ENCODE measurements around the gene UBE2N. TPM values are rescaled to one million over a fixed set of nuclear protein-coding genes. Genes with fewer than 3 reads are reported as not detected.
"Not testable (repeated sequence)": the region's sequence is repeated elsewhere in the genome, so short reads cannot be mapped to it uniquely, and the experiment has no call there.

The UBE2N gene
- total RNA-seq, 4 donors from 2014 or later = 22.5 to 44.8 (median 40.6) TPM

GRCh38 chr12:93440043-93440835 lies 1.5 kb downstream of the UBE2N start:
- H3K4me3 ChIP-seq (ENCODE audit: low read depth, poor library complexity, severe bottlenecking) = peak overlapping the region; percentile 100
- TF ChIP-seq POLR2A (IDR thresholded peaks at IDR 0.05) (no peak), CTCF (IDR thresholded peaks at IDR 0.05) (no peak)

GRCh38 chr12:93438266-93439050 lies 3.3 kb downstream of the UBE2N start:
- TF ChIP-seq CTCF (IDR thresholded peaks at IDR 0.05) (no peak), POLR2A (IDR thresholded peaks at IDR 0.05) (no peak)
- no peak for DNase-seq (ENCODE audit: low spot score in 2 of 2)
- no peak overlapping the region for H3K4me3 ChIP-seq (ENCODE audit: low read depth, poor library complexity, severe bottlenecking)
- 74 to 76% methylated on average over 3 of the region's 3 CpGs for WGBS, 2 donors
- intact Hi-C loops (cut with DNase I; ENCODE audit: low total_unique reads) = no loop called here

More at GRCh38 chr12:93440043-93440835, 1.5 kb downstream of the UBE2N start:
- intact Hi-C loops (cut with DNase I; ENCODE audit: low total_unique reads) = no loop called here
- DNase-seq (ENCODE audit: low spot score in 2 of 2) = no peak
- 19 to 22% methylated on average over 12 of the region's 12 CpGs for WGBS, 2 donors

GRCh38 chr12:93434256-93434865 lies 7.4 kb downstream of the UBE2N start:
- TF ChIP-seq POLR2A (IDR thresholded peaks at IDR 0.05) (no peak), CTCF (IDR thresholded peaks at IDR 0.05) (no peak)
- intact Hi-C loops (cut with DNase I; ENCODE audit: low total_unique reads) = no loop called here
- WGBS, 2 donors = 53 to 67% methylated on average over 5 of the region's 5 CpGs
- no peak for DNase-seq (ENCODE audit: low spot score in 2 of 2)
- H3K4me3 ChIP-seq (ENCODE audit: low read depth, poor library complexity, severe bottlenecking) = no peak overlapping the region

GRCh38 chr12:93432031-93432430 lies 9.7 kb downstream of the UBE2N start:
- intact Hi-C loops (cut with DNase I; ENCODE audit: low total_unique reads); H3K4me3 ChIP-seq (ENCODE audit: low read depth, poor library complexity, severe bottlenecking); DNase-seq (ENCODE audit: low spot score in 2 of 2): not testable (repeated sequence)
- 85 to 86% methylated on average over 6 of the region's 6 CpGs for WGBS, 2 donors

- intact Hi-C loops (cut with DNase I; ENCODE audit: low total_unique reads) = no loop called here
- no peak for TF ChIP-seq POLR2A (IDR thresholded peaks at IDR 0.05)
- no peak for TF ChIP-seq CTCF (IDR thresholded peaks at IDR 0.05)
- no peak for DNase-seq (ENCODE audit: low spot score in 2 of 2)
- H3K4me3 ChIP-seq (ENCODE audit: low read depth, poor library complexity, severe bottlenecking) = no peak overlapping the region
- 73 to 76% methylated on average over 4 of the region's 4 CpGs for WGBS, 2 donors
Observed at GRCh38 chr12:93430280-93430679, 11.5 kb downstream of the UBE2N start.

- no peak overlapping the region for H3K4me3 ChIP-seq (ENCODE audit: low read depth, poor library complexity, severe bottlenecking)
- 73 to 85% methylated on average over 1 of the region's 1 CpG for WGBS, 2 donors
- TF ChIP-seq POLR2A (IDR thresholded peaks at IDR 0.05) (no peak), CTCF (IDR thresholded peaks at IDR 0.05) (no peak)
- DNase-seq (ENCODE audit: low spot score in 2 of 2) = no peak
- intact Hi-C loops (cut with DNase I; ENCODE audit: low total_unique reads) = no loop called here
Observed at GRCh38 chr12:93429852-93430251, 11.9 kb downstream of the UBE2N start.

All from lower leg skin (tissue), 4 donors.